ENCODE results near the gene TAF1C. TPM values are rescaled to one million over a fixed set of nuclear protein-coding genes. Genes with fewer than 3 reads are reported as not detected.

The TAF1C gene
- total RNA-seq, 1 experiment from 2014 or later = 89.7 TPM

DNA sequence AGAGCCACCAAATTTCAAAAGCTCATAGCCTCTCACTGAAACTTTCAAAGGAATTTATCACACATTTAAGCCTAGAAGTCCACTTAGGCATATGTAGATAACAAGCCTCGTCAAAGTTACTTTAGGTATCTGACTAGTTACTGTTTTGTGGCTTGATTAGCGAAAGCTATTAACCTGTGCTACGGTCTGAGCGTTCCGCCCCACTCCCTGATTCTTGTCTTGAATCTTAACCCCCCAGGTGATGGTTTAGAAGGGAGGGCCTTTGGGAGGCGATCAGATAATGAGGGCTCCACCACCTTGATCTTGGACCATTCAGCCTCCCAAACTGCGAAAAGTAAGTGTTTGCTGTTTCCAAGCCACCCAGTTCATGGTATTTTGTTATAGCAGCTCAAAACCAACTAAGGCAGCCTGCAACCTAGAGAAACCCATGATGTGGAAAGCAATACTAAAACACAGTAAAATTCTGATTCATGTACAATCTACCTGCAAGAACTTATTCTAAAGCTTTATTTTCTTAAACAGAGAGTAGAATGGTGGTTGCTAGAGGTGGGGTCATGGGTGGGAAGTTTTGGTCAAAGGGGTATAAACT lies 49.0 kb downstream of the TAF1C start:
- Mint-ChIP-seq H3K4me1 (peaks cover 56% of the 10 kb centered on the region), H3K27ac (peak overlapping the region; percentile 35; the same call in 1 of the 2 replicates), H3K27me3 (ENCODE audit: low read depth) (no peaks in the 10 kb centered on the region), H3K4me3 (no peak overlapping the region), H3K9me3 (0 out of 2 replicates have a peak, but pooled peaks cover 3% of the 10 kb centered on the region), H3K36me3 (0 out of 2 replicates have a peak, but pooled peaks cover 3% of the 10 kb centered on the region)
- TF ChIP-seq, protein P1, sequence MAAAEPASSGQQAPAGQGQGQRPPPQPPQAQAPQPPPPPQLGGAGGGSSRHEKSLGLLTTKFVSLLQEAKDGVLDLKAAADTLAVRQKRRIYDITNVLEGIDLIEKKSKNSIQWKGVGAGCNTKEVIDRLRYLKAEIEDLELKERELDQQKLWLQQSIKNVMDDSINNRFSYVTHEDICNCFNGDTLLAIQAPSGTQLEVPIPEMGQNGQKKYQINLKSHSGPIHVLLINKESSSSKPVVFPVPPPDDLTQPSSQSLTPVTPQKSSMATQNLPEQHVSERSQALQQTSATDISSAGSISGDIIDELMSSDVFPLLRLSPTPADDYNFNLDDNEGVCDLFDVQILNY (CRISPR knock-in tag; IDR thresholded peaks at IDR 0.05) = no peak
- TF ChIP-seq, protein P2, sequence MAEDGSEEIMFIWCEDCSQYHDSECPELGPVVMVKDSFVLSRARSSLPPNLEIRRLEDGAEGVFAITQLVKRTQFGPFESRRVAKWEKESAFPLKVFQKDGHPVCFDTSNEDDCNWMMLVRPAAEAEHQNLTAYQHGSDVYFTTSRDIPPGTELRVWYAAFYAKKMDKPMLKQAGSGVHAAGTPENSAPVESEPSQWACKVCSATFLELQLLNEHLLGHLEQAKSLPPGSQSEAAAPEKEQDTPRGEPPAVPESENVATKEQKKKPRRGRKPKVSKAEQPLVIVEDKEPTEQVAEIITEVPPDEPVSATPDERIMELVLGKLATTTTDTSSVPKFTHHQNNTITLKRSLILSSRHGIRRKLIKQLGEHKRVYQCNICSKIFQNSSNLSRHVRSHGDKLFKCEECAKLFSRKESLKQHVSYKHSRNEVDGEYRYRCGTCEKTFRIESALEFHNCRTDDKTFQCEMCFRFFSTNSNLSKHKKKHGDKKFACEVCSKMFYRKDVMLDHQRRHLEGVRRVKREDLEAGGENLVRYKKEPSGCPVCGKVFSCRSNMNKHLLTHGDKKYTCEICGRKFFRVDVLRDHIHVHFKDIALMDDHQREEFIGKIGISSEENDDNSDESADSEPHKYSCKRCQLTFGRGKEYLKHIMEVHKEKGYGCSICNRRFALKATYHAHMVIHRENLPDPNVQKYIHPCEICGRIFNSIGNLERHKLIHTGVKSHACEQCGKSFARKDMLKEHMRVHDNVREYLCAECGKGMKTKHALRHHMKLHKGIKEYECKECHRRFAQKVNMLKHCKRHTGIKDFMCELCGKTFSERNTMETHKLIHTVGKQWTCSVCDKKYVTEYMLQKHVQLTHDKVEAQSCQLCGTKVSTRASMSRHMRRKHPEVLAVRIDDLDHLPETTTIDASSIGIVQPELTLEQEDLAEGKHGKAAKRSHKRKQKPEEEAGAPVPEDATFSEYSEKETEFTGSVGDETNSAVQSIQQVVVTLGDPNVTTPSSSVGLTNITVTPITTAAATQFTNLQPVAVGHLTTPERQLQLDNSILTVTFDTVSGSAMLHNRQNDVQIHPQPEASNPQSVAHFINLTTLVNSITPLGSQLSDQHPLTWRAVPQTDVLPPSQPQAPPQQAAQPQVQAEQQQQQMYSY (CRISPR knock-in tag; IDR thresholded peaks at IDR 0.05) = no peak
- TF ChIP-seq, protein P3, sequence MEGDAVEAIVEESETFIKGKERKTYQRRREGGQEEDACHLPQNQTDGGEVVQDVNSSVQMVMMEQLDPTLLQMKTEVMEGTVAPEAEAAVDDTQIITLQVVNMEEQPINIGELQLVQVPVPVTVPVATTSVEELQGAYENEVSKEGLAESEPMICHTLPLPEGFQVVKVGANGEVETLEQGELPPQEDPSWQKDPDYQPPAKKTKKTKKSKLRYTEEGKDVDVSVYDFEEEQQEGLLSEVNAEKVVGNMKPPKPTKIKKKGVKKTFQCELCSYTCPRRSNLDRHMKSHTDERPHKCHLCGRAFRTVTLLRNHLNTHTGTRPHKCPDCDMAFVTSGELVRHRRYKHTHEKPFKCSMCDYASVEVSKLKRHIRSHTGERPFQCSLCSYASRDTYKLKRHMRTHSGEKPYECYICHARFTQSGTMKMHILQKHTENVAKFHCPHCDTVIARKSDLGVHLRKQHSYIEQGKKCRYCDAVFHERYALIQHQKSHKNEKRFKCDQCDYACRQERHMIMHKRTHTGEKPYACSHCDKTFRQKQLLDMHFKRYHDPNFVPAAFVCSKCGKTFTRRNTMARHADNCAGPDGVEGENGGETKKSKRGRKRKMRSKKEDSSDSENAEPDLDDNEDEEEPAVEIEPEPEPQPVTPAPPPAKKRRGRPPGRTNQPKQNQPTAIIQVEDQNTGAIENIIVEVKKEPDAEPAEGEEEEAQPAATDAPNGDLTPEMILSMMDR (IDR thresholded peaks at IDR 0.05) = no peak
- no peak for TF ChIP-seq IRF2 (CRISPR knock-in tag; IDR thresholded peaks at IDR 0.05; ENCODE audit: borderline replicate concordance, low read depth)
- TF ChIP-seq, protein P4, sequence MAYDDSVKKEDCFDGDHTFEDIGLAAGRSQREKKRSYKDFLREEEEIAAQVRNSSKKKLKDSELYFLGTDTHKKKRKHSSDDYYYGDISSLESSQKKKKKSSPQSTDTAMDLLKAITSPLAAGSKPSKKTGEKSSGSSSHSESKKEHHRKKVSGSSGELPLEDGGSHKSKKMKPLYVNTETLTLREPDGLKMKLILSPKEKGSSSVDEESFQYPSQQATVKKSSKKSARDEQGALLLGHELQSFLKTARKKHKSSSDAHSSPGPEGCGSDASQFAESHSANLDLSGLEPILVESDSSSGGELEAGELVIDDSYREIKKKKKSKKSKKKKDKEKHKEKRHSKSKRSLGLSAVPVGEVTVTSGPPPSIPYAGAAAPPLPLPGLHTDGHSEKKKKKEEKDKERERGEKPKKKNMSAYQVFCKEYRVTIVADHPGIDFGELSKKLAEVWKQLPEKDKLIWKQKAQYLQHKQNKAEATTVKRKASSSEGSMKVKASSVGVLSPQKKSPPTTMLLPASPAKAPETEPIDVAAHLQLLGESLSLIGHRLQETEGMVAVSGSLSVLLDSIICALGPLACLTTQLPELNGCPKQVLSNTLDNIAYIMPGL (CRISPR knock-in tag; IDR thresholded peaks at IDR 0.05) = no peak
- TF ChIP-seq ZNF138 (CRISPR knock-in tag; conservative IDR thresholded peaks at IDR 0.05) = no peak
- POLR2A ChIA-PET = no interaction called here
- CTCF ChIA-PET = interaction anchor here (0.9 to 2.0 kb wide), 4 partner anchors 21 to 53 kb away, joined by 3 to 10 read pairs (median 4); partner anchors contain the start of genes MBTPS1 and TAF1C
- DNase-seq (ENCODE audit: low spot score) (no peak), ATAC-seq (no peak)

DNA sequence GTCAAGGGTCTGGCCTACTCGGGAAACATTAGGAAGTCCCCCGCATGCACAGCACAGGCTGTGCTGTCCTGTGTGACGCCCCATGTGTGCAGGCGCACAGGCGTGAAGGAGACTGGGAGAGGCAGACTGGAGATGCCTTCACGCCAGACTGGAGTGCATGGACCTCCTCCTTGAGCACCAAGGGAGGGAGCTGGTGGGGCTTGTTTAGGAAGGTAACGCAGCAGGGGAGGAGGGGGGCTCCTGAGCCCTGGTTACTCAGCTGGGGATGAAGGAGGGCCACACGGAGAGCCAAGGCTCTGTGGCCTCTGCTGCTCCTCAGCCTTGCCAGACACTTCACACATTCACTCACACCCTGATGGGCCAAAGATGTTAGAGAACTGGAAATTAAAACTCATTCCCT lies 49.6 kb downstream of the TAF1C start:
- DNase-seq (ENCODE audit: low spot score) (no peak), ATAC-seq (no peak)
- H3K36me3 Mint-ChIP-seq = no peaks in the 10 kb centered on the region
- no peak overlapping the region for H3K4me3 Mint-ChIP-seq
- peak overlapping the region; percentile 55 for H3K27ac Mint-ChIP-seq
- no peaks in the 10 kb centered on the region for H3K9me3 Mint-ChIP-seq
- no peak for TF ChIP-seq KAT7 (CRISPR knock-in tag; IDR thresholded peaks at IDR 0.05; ENCODE audit: borderline replicate concordance)
- no peak for TF ChIP-seq SOX15 (CRISPR knock-in tag; IDR thresholded peaks at IDR 0.05)
- TF ChIP-seq RELA (CRISPR knock-in tag; IDR thresholded peaks at IDR 0.05; ENCODE audit: borderline replicate concordance) = no peak
- ChIA-PET POLR2A (no interaction called here), CTCF (interaction anchor here (0.9 to 1.7 kb wide), 3 partner anchors 32 to 53 kb away, joined by 3 to 5 read pairs (median 4); partner anchors contain the start of gene TAF1C)
- no peaks in the 10 kb centered on the region for H3K27me3 Mint-ChIP-seq (ENCODE audit: low read depth)
- peaks cover 61% of the 10 kb centered on the region for H3K4me1 Mint-ChIP-seq

DNA sequence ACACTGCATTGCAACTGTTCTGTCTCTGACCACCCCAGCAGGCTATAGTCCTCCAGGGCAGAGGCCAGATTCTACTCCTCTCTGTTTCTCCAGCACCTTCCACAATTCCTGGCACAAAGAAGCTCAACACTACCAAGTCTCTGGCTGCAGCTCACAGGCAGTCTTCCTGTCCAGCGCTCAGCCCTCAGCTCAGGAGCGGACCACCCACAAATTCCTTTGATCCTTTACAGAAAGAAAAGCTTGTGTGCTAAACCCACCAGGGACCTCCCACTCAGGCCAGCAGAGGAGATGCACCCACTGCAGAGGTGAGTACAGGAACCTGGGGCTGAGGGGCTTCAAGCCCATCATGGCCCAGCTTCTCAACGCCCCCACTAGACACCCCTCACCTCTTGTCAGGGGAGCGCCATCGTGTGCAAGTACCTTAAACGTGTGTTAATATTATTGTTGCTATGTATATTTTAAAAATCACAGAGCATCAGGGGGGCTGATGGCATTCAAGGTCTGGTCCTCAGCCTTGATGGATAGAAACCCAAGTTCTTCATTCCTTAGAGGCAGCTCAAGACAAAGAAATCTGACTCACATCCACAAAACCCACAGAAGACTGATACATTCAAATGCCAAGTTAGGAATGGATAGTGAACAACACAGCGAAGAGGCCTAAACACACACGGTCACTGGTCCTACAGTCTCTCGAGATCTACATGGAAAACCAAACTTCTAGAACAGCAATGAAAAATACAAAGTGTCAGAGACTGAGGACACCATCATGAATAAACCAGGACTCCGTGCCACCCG lies 50.3 kb downstream of the TAF1C start:
- Mint-ChIP-seq H3K36me3 (no peaks in the 10 kb centered on the region), H3K4me3 (no peak overlapping the region), H3K9me3 (no peaks in the 10 kb centered on the region), H3K27ac (peak overlapping the region; percentile 86), H3K27me3 (ENCODE audit: low read depth) (no peaks in the 10 kb centered on the region), H3K4me1 (peaks cover 57% of the 10 kb centered on the region)
- ATAC-seq (no peak), DNase-seq (ENCODE audit: low spot score) (no peak)
- ChIA-PET CTCF (interaction anchor here (0.9 to 1.1 kb wide), 2 partner anchors 50 to 52 kb away, joined by 4 to 5 read pairs; partner anchors contain the start of gene TAF1C), POLR2A (interaction anchor here (0.7 to 1.1 kb wide), 3 partner anchors 12 to 50 kb away, joined by 3 read pairs; partner anchors contain the start of genes MBTPS1 and TAF1C)
- no peak for TF ChIP-seq SMAD3 (CRISPR knock-in tag; IDR thresholded peaks at IDR 0.05; ENCODE audit: borderline replicate concordance)
- no peak for TF ChIP-seq NFE2L1 (CRISPR knock-in tag; IDR thresholded peaks at IDR 0.05)
